Astrocyte of the spinal cord (primary cell): ENCODE data around the gene NFIL3.
A peak's percentile ranks its signal among the peaks of the same experiment; 100 is the strongest.
"Not testable (repeated sequence)": the region's sequence is repeated elsewhere in the genome, so short reads cannot be mapped to it uniquely, and the experiment has no call there.

ENCODE experiments used
- DNase-seq: peaks from one replicate; pipeline ENCODE4 v3.0.0; 2011; ENCODE audit warnings: low read depth, low spot score
- H3K4me3 ChIP-seq: 2 replicates; pipeline ENCODE4 v1.5.1; 2011; ENCODE audit warnings: low read depth, mild to moderate bottlenecking, low read length, moderate library complexity
- CTCF ChIP-seq: IDR thresholded peaks from 2 replicates; pipeline ENCODE4 v1.5.1; 2012; ENCODE audit warnings: low read depth, mild to moderate bottlenecking, low read length, inconsistent platforms
- in situ Hi-C: cut with HindIII; loops from 2 replicates; pipeline ENCODE4 v1.10.0; 2017; ENCODE audit warnings: low sequenced_read_pairs

NFIL3 gene

GRCh38 chr9:91423785-91424402 lies at the start of gene NFIL3:
Gene NFIL3, minus strand, starts transcription at chr9:91423832. Its CDS starts 13,098 bp downstream, at chr9:91410734.
- DNase-seq, result peak; percentile 77
- TF ChIP-seq CTCF, result no peak
- peak within 1 kb of the TSS; percentile 86 for H3K4me3 ChIP-seq
- in situ Hi-C loops, result no loop called here

DNA sequence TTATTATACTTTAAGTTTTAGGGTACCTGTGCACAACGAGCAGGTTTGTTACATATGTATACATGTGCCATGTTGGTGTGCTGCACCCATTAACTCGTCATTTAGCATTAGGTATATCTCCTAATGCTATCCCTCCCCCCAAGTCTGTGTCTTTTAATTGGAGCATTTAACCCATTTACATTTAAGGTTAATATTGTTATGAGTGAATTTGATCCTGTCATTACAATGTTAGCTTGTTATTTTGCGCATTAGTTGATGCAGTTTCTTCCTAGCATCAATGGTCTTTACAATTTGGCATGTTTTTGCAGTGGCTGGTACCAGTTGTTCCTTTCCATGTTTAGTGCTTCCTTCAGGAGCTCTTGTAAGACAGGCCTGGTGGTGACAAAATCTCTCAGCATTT lies 47.9 kb upstream of the NFIL3 start:
- in situ Hi-C loops, DNase-seq, H3K4me3 ChIP-seq: not testable (repeated sequence)

GRCh38 chr9:91465420-91465819 lies 41.8 kb upstream of the NFIL3 start:
- peak; percentile 29 for DNase-seq
- in situ Hi-C loops, result no loop called here
- no peak overlapping the region for H3K4me3 ChIP-seq
- TF ChIP-seq CTCF, result no peak

DNA sequence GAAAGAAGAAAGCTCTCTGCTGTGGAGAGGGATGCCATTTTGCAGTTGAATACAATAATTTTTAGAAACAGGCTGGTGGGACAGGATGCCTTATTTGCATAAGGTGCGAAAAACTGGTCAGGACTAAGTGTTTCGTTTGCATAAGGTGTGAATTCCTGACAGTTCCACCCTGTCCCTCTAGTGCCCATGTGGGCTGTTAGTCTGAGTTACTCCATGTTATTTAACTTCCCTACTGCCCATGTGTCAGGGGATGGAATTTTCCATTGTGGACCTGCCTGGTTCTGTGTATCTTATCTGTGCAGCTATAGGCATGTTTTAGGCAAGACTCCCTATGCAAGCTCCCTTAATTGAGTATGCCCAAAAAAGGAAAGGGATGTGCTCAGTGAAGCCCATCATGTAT lies 35.3 kb upstream of the NFIL3 start:
- no peak for DNase-seq
- no peak for TF ChIP-seq CTCF
- in situ Hi-C loops, result no loop called here
- H3K4me3 ChIP-seq, result no peak overlapping the region

GRCh38 chr9:91452844-91453243 lies 29.2 kb upstream of the NFIL3 start:
- TF ChIP-seq CTCF, result no peak
- DNase-seq, result no peak
- in situ Hi-C loops, result no loop called here
- H3K4me3 ChIP-seq, result no peak overlapping the region

GRCh38 chr9:91451431-91452270 lies 28.0 kb upstream of the NFIL3 start:
- no peak for DNase-seq
- no peak for TF ChIP-seq CTCF
- in situ Hi-C loops, result no loop called here

DNA sequence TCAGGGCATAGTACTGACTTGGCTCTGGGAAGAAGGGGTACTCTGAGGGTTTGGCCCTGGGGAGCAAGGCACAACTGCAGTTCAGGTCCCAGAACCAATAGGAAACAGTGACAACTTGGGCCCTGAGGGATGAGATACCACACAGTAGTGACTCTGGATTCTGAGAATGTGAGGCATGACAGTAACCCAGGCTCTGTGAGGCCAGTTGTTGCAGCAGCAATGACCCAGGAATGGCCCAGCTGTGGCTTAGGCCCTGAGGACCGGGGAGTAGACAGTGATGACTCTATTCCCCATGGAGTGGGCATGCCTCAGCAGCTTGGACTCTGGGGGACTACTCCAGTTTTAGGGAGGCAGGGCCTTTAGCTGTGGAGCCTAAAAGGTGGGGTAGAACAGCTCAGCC lies 21.5 kb upstream of the NFIL3 start:
- in situ Hi-C loops, result no loop called here
- TF ChIP-seq CTCF, result no peak
- no peak overlapping the region for H3K4me3 ChIP-seq
- no peak for DNase-seq

More at GRCh38 chr9:91451431-91452270, 28.0 kb upstream of the NFIL3 start:
- H3K4me3 ChIP-seq, result no peak overlapping the region
